ENCODE measurements around the gene PPA1. TPM values are rescaled to one million over a fixed set of nuclear protein-coding genes. Genes with fewer than 3 reads are reported as not detected.

Gene PPA1
- total RNA-seq, 2 experiments from 2014 or later = 155 to 158 TPM

DNA sequence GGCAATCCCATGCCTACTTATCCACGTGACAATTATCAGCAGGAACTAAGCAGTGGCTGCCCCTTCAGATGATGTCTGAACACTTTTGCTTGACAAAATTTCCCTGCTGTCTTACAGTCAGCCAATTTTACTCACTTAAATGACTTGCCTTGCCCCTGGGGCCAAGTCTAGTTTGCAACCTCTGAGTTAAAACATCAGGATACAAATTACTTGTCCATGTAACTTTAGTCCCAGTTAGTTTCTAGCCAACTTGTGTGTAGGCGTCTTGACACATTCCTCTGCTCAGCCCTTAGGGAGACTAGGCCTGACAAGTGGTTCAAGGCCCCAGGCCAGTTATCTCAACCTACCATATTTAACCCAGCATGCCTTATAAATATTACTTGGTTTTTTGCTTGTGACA is 75.1 kb downstream of the PPA1 start:
- Mint-ChIP-seq H3K9me3 (no peaks in the 10 kb centered on the region), H3K27ac (no peak overlapping the region), H3K4me1 (peaks cover 23% of the 10 kb centered on the region), H3K36me3 (ENCODE audit: low read depth) (peaks cover 79% of the 10 kb centered on the region), H3K27me3 (no peaks in the 10 kb centered on the region), H3K4me3 (no peak overlapping the region)
- ChIA-PET POLR2A (interaction anchor here (0.6 to 2.0 kb wide), 2 partner anchors 12 to 63 kb away, joined by 3 to 6 read pairs; partner anchors contain the start of gene TYSND1), CTCF (interaction anchor here (5.5 kb wide), 1 partner anchor 11 kb away, joined by 40 read pairs; the partner anchor contains the start of gene TYSND1)
- DNase-seq = no peak

DNA sequence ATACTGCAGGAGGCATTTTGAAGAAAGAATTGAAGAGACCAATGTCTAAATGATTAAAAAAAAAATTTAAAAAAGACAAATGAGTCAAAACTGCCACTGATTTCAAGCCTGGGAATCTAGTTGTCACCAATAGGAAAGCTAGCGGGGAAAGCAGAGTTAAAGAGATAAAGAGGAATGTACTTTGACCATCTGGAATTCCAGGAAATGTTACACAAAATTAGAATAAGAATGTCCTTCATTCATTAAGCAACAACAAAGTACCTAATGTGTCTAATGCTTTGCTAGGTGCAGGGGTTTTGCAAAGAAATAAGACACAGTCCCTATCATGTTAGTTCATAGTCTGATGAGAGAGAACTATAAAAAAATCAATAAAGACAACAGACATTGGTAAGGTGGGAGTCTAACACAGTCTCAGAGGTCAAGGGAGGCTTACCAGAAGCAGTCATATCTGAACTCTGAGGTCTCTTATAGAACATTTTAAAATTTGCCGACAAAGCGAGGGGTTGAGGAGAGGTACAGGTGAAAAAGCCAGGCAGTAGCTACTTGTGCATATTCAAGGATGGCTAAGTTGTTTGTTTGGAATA is 77.9 kb downstream of the PPA1 start:
- H3K27ac Mint-ChIP-seq = no peak overlapping the region

More for the DNA sequence above, 77.9 kb downstream of the PPA1 start:
- CTCF ChIA-PET = interaction anchor here (2.0 to 5.5 kb wide), 2 partner anchors 9 to 39 kb away, joined by 6 to 40 read pairs; partner anchors contain the start of gene TYSND1
- no peaks in the 10 kb centered on the region for H3K27me3 Mint-ChIP-seq
- H3K9me3 Mint-ChIP-seq = no peaks in the 10 kb centered on the region
- no peak for DNase-seq
- peaks cover 82% of the 10 kb centered on the region for H3K36me3 Mint-ChIP-seq (ENCODE audit: low read depth)
- no peak overlapping the region for H3K4me3 Mint-ChIP-seq
- no peaks in the 10 kb centered on the region for H3K4me1 Mint-ChIP-seq
- POLR2A ChIA-PET = interaction anchor here (1.4 kb wide), 1 partner anchor 9 kb away, joined by 4 read pairs; the partner anchor contains the start of gene TYSND1

Other genes with a start within 250 kb of the PPA1 start
- gene MACROH2A2, start 180.6 kb downstream of the PPA1 start, total RNA-seq = 1 to 10 TPM; 5.5 to 5.8 TPM
- 1 to 10 TPM; 3.7 to 3.8 TPM for gene AIFM2, start 100.6 kb downstream of the PPA1 start, total RNA-seq
- 1 to 10 TPM; 9.3 to 9.8 TPM for gene TYSND1, start 86.7 kb downstream of the PPA1 start, total RNA-seq
- 10 to 100 TPM; 81.4 to 85.6 TPM for gene SAR1A, start 62.9 kb downstream of the PPA1 start, total RNA-seq
- not detected for gene NPFFR1, start 50.6 kb upstream of the PPA1 start, total RNA-seq
- 10 to 100 TPM in 1 of 2 experiments, 1 to 10 TPM in 1; 9.8 to 10.3 TPM for gene LRRC20, start 149.2 kb upstream of the PPA1 start, total RNA-seq
- gene EIF4EBP2, start 170.7 kb upstream of the PPA1 start, total RNA-seq = 10 to 100 TPM; 52.6 to 53.8 TPM
- under 1 TPM in 1 of 2 experiments, not detected in 1; 0.25 TPM for gene NODAL, start 208.3 kb upstream of the PPA1 start, total RNA-seq
- gene PALD1, start 245.3 kb upstream of the PPA1 start, total RNA-seq = under 1 TPM; 0.08 to 0.15 TPM